Prostate gland (tissue), 2 donors: ENCODE data around the gene GRIK5.

Source experiments
- POLR2A ChIP-seq: fragments of 450-650 bp; IDR thresholded peaks from one replicate; pipeline ENCODE4 v1.6.1; 2016; ENCODE audit warnings: antibody characterized with exemption, mild to moderate bottlenecking
- POLR2AphosphoS5 ChIP-seq: sonication (generic); formaldehyde crosslinking; IDR thresholded peaks from one replicate; pipeline ENCODE4 v1.6.1; 2017; ENCODE audit warnings: antibody characterized with exemption
- TF ChIP-seq, protein P1 (sequence below), 4 experiments: fragments of 200-600 bp in 2 of 4; fragments of 450-650 bp in 2 of 4; sonication (generic) in 2 of 4; IDR thresholded peaks; 1 replicate in 3 of 4; 2 replicates in 1 of 4; pipeline ENCODE4 v1.5.1; 2016 to 2019; ENCODE audit warnings: antibody characterized with exemption in 4 of 4, mild to moderate bottlenecking in 2 of 4, moderate library complexity in 2 of 4

DNA sequence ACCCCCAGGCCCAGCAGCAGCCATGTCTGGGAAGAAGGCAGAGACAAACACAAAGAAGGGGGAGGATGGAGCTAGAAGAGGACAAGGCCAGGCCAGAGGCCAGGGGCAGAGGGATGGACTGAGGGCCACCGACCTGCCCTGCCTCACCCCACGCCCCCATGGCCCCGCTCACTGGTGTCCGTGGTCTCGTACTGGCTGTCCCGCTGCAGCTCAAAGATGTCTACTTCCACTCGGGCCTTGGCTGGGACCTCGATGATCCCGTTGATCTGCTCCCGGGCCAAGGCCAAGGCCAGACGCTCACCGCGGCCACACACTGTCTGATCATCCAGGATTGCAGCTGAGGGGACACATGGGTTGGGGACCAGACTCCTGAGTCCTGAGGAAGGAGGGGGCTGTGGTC, 5.0 kb downstream of the GRIK5 start:
- TF ChIP-seq, protein P1, sequence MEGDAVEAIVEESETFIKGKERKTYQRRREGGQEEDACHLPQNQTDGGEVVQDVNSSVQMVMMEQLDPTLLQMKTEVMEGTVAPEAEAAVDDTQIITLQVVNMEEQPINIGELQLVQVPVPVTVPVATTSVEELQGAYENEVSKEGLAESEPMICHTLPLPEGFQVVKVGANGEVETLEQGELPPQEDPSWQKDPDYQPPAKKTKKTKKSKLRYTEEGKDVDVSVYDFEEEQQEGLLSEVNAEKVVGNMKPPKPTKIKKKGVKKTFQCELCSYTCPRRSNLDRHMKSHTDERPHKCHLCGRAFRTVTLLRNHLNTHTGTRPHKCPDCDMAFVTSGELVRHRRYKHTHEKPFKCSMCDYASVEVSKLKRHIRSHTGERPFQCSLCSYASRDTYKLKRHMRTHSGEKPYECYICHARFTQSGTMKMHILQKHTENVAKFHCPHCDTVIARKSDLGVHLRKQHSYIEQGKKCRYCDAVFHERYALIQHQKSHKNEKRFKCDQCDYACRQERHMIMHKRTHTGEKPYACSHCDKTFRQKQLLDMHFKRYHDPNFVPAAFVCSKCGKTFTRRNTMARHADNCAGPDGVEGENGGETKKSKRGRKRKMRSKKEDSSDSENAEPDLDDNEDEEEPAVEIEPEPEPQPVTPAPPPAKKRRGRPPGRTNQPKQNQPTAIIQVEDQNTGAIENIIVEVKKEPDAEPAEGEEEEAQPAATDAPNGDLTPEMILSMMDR (IDR thresholded peaks at IDR 0.05) = no peak
- TF ChIP-seq POLR2AphosphoS5 = no peak
- TF ChIP-seq POLR2A = no peak
